ENCODE data around the gene AKR1B1.

- TF ChIP-seq RAD21 (CRISPR knock-in tag; conservative IDR thresholded peaks at IDR 0.05 in 1 of 2, IDR thresholded peaks at IDR 0.05 in 1 of 2), result no peak
- TF ChIP-seq POLR2A (conservative IDR thresholded peaks at IDR 0.05), result no peak
- no peak for TF ChIP-seq JUND (IDR thresholded peaks at IDR 0.05; ENCODE audit: borderline replicate concordance, low read depth, low read length)
- TF ChIP-seq JUND (tag; IDR thresholded peaks at IDR 0.05; ENCODE audit: borderline replicate concordance, low read depth, low read length), result no peak
- TF ChIP-seq MYC (IDR thresholded peaks at IDR 0.05; ENCODE audit: low read depth, low read length), result no peak
- TF ChIP-seq MYC (CRISPR knock-in tag; IDR thresholded peaks at IDR 0.05; ENCODE audit: borderline replicate concordance, low read depth), result no peak
These were observed 45.8 kb upstream of the AKR1B1 start for GRCh38 chr7:134504660-134505164.
